ENCODE data around the gene MARCHF3.
A peak's percentile ranks its signal among the peaks of the same experiment; 100 is the strongest.
"Not testable (repeated sequence)": the region's sequence is repeated elsewhere in the genome, so short reads cannot be mapped to it uniquely, and the experiment has no call there.

Gene MARCHF3

DNA sequence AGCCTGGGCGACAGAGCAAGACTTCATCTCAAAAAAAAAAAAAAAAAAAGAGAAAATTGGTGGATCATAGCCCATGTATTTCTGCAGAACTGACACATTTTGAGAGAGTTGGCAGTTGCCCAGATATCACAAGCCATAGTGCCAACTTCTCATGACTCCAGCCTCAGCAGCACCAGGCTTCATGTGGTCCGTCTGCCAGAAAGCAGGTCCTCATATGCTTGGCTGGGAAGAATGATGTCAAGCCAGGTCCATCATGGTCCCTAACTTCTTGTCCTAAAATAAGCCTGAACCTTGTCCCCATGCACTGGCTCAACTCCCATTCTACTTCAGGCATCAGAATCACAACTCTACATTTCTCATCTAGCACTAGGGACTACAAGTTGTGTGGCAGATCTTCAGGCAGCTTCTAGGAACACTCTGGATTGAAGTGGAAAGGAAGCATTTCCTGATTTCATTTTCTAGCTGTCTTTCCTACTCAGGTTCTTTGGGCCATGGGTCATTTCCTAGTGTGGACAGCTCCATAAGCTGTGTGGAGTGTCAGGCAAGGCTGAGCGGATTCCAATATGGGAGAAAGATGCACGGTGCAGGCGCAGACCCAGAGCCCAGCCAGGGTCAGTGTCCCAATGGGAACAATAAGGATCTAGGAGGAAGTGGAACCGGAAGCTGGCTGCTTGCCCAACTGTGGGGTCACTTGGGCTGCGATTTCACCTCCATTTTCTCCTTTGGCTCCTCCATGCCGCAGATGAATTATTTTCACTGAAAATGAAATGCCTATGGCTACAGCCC, 163.3 kb downstream of the MARCHF3 start:
- peak; percentile 62 to 92 for DNase-seq

DNA sequence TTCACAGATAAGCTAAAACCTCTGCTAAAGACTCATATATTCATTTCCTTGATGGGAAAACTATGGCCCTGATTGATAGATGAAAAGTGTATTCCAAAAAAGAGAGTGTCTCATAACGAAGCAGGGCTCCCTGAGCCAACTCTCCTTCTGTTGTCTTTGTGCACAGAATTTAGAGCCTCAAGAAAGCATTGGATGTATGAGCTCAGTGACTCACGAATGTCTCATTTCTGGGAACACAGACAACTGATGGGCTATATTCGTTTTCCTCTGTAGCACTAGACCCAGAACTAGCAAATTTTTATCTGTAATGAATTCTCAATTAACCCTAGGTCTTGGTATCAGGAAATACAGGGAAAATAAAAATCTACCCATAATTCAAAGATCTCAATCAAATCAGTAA, 165.1 kb downstream of the MARCHF3 start:
- DNase-seq = peak in 1 of 2 experiments; percentile 54

DNA sequence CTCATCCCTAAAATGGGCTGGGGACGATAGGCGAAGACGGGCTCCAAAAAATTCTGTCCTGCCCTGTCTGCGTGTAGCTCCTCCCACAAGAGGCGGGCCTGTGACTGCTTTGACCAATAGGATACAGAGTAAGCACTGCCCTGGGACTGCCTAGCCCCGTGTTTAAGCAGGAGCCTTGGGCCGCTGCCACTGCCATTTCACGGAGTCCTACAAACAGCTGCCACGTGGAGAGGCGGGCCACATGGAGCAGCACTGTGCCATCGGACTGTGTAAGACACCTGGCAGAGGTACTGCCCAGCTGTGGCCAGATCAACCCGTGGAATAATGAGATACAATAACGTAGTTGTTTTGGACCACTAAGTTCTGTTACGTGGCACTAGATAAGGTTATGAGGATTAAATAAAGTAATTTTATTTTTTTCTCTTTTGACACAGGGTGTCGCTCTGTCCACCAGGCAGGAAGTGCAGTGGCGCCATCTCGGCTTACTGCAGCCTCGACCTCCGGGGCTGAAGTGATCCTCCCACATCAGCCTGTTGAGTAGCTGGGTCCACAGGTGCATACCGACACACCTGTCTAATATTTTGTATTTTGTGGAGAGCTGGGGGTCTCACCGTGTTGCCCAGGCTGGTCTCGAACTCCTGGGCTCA, 166.2 kb downstream of the MARCHF3 start:
- DNase-seq = no peak

DNA sequence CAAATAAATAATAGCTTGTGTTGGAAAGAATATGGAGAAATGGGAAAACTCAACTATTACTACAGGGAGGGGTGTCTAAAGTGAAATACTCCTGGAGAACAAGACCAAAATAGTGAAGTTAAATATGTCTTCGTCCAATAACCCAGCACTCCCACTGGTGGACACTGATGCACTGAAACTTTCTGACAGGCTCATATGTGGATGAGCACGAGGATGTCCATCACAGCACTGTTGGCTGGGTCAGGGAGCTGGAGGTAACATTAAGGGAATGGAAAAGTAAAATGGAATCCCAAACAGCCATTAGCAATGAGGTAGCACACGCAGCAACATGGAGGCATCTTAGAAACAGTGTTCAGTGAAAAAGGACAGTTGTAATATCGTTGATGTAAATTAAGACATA, 167.0 kb downstream of the MARCHF3 start:
- DNase-seq = no peak

DNA sequence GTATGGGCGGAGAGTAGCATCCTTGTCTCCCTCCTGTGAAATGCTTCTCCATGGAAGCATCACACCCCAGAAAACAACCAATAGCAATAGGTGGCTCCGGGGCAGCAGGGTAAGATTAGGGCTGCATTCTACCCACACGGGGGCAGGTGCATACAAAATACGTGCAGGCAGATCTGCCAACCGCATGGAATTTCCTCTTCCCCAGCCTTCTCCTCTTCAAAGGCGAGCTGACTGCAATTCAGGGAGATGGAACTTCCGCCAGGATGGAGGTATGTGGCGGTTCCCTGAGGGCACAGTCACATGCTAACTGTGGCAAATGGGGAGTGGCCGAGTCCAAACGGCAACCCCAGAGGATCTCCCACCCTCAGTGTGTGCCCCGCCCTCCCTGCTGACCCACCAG, 171.9 kb downstream of the MARCHF3 start:
- DNase-seq = no peak

DNA sequence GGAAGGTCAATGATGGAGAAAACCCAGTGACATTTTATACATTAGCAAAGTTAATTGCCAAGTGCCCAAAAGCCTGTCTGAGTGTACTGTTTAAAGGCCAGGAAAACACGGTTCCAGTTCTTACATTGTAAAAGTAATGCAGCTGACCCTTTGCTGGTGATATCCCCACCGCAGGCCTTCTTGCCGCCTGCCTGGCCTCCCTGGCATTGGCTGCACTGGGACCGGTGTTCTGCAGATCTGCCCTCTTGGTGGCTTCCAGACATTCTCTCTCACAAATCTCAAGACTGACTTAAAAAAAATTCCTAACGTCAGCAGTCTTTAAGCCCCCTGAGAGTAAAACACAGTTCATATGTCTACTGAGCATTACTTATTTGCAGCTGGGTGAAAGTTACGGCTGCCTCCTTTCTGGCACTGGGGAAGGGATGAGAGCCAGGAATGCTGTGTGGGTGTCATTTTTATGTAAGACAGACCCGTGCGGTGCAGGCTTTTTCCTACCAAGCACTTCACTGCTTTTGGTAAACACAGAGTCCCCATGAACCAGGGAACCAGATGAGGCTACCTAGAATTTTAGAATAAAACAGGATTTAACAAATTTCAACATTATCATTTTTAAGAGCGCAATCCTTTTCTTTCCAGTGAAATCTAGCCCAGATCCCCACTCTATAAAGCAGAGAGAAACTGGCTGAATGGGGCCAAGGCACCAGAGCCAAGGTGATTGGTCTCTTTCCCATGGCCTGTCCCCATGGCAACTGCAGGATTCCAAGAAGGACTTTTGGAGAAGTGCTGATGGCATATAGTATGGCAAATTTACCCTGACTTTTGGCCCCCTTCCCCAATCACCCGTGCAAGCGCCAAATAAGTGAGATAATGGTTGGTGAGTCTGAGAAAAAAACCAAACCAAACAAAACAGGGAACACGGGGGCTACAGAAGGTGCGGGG, 172.6 kb downstream of the MARCHF3 start:
- DNase-seq = peak in 1 of 2 experiments; percentile 23

DNA sequence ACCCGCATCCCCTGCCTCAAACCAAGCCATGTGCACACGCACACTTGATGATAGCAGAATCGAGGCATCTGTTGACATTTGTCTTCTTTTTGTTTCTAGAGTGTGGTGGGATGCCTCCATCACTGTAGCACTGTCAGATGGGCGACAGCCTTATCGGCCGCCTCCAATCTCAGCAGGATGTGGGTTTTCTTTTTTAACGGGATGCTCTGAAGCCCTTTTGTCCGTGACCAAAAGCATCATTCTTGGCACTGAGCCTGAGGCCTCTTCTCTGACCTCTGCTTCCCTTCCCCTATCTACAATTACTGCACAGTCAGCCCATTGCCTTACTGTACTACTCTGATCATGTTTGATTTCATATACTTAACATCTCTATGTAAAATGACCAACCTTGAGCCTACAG, 175.1 kb downstream of the MARCHF3 start:
- DNase-seq = no peak

DNA sequence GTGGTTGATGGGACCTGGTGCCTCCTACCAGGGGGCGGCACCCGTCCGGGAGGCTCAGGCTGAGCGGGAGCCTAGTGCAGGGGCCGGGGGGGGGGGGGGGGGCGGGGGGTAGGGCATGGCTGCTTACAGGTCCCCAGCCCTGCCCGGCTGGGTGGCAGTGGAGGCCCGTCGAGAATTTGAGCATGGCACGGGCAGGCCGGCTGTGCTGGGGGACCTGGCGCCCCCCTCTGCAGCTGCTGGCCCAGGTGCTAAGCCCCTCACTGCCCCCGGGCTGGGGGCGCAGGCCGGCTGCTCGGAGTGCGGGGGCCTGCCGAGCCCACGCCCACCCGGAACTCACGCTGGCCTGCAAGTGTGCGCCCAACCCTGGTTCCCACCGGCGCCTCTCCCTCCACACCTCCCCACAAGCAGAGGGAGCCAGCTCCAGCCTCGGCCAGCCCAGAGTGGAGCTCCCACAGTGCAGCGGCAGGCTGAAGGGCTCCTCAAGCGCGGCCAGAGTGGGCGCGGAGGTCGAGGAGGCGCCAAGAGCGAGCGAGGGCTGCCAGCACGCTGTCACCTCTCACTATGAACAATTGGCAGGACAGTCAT, 175.7 kb downstream of the MARCHF3 start:
- no peak for DNase-seq

DNA sequence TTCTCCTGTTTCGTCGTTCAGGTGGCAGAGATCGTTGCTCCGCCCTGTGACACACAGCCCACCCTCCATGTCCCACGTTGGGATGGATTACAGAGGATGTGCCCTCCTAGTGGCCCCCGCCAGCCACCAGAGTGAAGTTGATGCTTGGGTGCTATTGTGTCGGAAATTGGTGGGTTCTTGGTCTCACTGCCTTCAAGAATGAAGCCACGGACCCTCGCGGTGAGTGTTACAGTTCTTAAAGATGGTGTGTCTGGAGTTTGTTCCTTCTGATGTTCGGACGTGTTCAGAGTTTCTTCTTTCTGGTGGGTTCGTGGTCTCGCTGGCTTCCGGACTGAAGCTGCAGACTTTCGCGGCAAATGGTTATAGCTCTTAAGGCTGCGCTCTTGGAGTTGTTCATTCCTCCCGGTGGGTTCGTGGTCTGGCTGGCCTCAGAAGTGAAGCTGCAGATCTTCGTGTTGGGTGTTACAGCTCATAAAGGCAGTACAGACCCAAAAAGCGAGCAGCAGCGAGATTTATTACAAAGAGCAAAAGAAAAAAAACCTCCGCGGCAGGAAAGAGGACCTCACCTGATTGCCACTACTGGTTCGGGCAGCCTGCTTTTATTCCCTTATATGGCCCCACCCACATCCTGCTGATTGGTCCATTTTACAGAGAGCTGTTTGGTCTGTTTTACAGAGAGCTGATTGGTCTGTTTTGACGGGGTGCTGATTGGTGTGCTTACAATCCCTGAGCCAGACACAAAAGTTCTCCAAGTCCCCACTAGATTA, 176.6 kb downstream of the MARCHF3 start:
- not testable (repeated sequence) for DNase-seq

DNA sequence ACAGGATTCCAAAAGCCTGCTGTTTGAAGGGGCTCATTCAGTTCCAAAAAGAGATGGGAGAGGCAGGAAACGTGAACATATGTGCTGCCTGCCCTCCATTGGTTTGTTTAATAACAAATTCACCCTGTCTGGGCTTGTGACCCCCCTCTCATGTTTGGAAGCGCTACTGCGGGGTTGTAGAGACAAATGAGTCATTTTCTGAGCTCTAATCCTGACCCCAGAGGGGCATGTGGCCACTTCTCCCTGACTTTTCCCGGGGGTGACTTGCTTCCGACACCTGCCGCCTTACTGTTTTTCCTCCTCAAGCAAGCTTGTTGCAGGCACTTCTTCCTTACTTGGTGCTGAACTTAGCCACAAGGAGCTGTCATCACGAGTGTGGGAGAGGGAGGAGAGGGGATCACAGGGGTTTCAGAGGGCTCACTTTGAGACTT, 177.5 kb downstream of the MARCHF3 start:
- DNase-seq = no peak

DNA sequence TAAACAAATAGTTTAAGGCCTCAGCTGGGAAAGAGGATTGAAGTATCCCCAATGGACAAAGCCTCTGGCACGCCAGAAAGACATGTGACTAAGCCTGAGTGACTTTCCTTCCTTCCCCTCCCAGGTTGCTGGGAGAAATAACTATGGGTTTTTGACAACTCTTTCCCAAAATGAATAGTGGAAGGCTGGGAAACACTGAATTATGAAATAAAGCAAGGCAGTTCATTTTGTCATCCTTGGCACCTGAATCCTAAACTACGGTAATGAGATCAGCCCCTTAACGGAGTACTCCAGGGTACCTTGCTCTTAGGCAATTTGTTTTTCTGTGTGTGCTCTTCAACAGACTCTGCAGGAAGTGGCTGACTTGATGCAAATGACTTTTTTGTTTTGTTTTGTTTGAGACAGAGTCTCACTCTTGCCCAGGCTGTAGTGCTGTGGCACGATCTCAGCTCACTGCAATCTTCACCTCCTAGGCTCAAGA, 178.2 kb downstream of the MARCHF3 start:
- no peak for DNase-seq

DNA sequence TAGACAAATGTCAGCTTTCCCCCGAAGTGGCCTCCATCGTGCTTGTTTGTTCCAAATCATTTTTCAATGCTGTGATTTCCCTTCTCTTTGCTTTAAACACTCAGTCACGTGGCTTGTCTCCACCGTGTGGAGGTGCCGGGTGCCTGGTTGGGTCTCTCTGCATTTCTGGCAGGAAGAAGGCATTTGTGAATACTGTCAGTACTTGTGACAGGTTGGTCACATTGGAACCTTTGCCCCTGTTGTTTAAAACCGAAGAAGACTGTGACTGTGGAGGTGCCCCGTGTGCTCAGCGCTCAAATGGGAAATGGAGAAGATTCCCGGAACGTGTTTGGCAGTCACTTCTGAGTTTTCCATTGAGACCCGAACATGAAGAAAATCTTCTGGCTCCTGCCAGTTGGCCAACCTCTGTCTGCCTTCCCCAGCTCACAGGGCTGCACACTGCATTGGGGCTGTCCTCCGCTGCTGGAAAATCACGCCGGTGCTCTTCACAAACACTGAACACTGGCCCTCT, 178.8 kb downstream of the MARCHF3 start:
- no peak for DNase-seq

DNA sequence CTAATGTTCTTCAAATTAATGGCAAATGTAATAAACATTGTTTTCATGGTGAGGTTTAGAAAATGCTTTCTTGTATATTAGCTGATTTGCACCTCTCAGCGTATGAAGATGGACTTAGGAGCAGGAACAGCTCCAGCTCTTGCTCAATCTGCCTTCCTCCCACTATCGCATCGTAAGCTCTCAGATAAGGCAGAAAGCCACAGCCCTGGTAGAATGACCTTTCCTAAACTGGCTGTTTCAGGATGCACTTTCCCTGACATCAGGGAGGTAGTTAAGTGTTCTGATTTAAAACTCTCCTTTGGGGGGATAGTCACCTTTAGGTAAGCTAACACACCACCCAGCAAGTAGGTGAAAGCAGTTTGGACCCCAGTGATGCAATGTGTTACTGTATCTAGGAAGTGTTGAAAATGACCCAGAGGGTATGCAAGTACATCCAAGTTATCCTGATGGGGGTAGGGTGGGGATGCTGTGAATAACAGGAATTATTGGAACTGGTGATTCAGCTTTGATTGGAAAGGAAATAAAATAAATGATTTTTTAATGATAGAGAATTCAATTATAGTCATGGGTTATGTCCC, 181.2 kb downstream of the MARCHF3 start:
- no peak for DNase-seq

DNA sequence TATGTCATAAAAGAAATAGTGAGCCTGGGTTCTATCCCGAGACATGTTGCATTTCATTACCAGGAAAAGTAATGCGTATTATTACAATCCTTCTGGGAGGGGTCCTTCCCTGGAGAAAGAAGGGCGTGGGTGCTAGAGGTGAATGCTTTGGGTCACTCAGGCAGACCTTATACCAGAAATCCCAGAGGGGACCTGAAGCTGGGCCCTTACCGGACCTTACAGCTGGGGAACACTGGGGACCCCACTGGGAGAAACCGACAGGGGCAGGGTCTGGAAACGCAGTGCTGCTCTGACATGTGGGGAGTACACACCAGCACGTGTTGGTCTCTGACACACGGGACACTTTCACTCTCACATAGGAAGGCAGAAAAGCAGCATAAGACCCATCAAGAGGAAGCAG, 182.1 kb downstream of the MARCHF3 start:
- no peak for DNase-seq

DNA sequence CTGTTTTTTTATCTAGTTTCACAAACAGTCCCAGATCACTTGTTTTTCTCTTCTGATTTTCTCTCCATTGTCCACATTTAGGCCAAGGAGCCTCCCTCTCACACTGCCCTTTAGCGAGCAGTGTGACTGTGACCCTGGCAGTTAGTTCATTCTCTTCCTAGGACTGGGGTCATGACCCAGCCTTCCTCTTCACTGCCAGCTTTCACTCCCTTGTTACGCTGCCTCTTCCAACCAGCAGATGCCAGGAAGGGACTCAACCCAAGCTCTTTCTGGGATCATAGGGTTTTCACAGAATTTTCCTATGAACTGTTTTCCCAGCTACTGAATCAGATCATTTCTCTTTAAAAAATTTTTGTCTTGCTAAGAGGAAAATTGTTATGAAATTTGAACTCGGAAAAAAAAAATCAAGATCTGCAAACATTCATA, 182.5 kb downstream of the MARCHF3 start:
- no peak for DNase-seq

DNA sequence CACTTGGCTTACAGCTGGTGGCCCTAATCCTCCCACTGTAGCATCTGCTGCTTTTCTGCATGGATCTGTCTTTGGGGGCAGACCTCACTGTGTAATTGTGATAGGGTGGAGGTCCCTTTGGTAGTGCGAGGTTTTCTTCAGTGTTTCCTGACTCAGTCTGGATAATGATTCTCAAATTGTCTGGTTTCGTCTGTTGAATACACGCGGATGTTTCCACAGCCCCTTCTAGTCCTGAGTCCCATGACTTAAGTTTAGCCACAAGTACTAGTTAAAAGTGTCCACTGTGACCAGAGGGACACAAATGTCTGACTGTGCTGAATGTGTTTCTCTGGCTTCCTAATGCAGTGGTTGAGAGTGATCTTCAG, 182.9 kb downstream of the MARCHF3 start:
- DNase-seq = no peak

DNA sequence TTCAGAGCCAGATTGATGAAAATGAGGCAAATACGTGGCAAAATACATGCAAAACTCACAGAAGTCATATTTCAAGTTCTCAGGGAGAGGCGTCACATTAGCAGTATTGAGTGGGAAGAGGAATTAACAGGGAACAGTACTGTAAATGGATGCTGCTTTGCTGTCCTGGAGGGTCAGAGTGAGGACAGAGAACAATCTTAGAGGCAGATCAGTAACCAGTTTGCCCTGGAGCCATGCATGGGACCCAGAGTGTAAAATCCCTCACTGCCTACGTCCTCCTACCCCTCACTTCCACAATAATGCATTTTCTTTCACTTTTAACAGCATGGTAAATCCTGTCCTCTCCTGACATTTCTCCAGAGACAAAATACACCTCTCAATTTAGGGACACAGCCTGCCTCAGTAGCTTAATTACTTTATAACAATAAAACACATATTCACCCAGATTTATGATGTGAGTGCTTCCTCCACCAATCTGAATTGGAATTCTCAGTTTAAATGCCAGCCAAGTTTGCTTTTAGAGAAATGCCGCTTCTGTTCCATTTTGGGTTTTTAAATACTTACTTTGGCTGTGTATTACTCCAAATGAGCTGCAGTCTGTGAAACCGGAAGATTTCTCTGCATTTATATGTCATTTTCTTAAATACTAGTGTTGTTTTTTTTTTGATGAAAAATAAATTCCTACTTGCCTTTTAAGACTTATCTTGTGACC, 183.5 kb downstream of the MARCHF3 start:
- no peak for DNase-seq

DNA sequence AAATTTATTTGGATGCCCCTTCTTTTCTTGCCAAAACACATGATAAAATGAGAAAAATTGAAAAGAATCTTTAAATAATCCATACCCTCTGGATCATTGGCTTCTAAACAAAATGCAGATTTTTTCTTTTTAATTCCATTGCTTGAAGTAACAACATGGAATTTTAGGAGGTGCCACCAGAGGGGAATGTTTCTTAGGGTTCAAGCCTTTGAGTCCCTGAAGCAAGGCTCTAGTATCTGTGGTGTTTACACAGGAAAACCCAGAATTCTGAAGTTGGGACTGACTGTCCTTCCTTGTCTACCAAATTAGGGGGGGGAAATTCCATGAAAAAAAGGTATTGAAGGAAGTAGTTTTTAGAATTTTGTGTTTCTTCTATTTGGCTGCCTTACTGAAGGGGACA, 184.0 kb downstream of the MARCHF3 start:
- DNase-seq = no peak

DNA sequence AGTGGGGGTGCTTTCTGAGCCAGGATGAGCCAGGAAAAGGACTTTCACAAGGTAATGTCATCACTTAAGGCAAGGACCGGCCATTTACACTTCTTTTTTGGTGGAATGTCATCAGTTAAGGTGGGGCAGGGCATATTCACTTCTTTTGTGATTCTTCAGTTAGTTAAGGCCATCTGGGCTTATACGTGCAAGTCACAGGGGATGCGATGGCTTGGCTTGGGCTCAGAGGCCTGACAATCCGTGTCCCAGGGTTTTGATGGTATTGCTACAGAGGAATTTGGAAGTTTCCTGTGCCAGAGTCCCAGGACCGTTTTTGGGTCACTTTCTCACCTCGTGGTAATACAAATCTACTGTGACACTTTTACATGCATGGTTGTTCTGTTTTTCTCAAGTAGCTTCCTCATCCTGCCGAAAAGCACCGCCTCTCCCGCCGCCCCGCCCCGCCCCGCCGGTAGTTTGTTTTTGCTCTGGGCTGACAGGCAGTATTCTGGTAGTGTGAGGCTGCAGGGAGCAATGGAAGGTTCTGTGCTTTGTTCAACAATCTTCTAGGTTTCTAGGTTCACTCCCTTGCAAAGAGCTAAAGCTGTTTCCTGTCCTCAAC, 184.8 kb downstream of the MARCHF3 start:
- not testable (repeated sequence) for DNase-seq

DNA sequence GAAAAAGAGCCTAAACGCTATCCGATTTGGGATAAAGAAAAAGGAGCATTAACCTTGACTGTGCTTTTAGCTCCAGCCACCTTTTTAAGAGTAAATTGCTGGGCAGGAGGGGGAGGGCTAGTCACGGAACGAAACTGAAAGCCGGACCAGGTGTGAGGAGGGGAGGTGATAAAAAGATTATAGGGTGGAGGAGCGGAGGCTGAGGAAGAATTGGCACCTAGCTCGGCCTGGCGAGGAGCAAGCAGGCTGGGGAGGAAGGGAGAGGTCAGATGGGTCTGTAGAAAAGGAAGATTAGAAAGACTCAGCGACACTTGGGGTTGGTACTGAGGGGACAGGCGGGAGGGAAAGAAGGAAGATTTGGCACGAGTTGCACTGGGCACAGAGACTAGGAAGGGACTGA, 187.0 kb downstream of the MARCHF3 start:
- DNase-seq = not testable (repeated sequence)
